ENCODE measurements around the gene UTP14C. TPM values are rescaled to one million over a fixed set of nuclear protein-coding genes. Genes with fewer than 3 reads are reported as not detected.

The UTP14C gene
- total RNA-seq, 2 donors from 2014 or later, result 20.7 to 22.0 TPM

DNA sequence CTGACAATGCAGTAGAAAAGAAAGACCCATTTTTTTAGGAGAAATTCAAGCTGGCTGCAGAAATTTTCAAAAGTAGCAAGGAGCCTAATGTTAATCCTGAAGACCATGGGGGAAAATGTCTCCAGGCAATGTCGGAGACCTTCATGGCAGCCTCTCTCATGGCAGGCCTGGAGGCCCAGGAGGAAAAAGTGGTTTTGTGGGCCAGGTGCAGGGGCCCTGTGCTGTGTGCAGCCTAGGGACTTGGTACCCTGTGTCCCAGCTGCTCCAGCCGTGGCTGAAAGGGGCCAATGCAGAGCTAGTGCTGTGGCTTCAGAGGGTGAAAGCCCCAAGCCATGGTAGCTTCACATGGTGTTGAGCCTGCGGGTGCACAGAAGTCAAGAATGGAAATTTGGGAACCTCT is 8.2 kb upstream of the UTP14C start:
- H3K36me3 Mint-ChIP-seq (ENCODE audit: low read depth), result peaks cover 58% of the 10 kb centered on the region
- WGBS, 2 experiments (ENCODE audit: insufficient coverage in 1 of 2, insufficient read length in 1 of 2), result 90 to 94% methylated on average over 2 to 3 of the region's 3 CpGs
- no peak overlapping the region for H3K27ac ChIP-seq (ENCODE audit: low read depth, low read length)

DNA sequence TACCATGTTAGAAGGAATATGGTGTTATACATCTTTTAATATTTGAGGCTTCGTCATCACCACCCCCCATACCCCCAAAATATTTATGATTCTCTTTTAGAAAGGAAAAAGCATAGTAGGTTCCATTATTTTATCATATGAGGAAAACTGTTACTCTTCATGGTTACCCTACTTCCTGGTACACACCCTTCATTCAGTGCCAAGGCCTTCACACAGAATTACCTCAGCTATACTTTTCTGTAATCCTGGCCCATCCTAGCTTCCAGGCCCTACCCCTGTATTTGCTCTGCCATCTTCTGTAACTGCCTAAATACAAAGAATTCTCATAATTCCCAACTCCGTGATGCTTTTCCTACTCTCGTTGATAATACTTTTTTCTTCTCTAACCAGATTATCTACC is 4.3 kb upstream of the UTP14C start:
- Histone ChIP-seq H3K27me3 (ENCODE audit: control insufficient read depth, insufficient read depth, low read length, poor library complexity, severe bottlenecking) (no peaks in the 10 kb centered on the region), H3K36me3 (ENCODE audit: control insufficient read depth, insufficient read depth, low read length) (peaks cover 70% of the 10 kb centered on the region), H3K9ac (ENCODE audit: extremely low read depth, low read length, poor library complexity, severe bottlenecking) (no peak overlapping the region), H3K27ac (ENCODE audit: low read depth, low read length) (no peak overlapping the region), H3K4me3 (ENCODE audit: low read length) (no peak overlapping the region), H3K9me3 (ENCODE audit: control insufficient read depth, low read length) (peaks cover 37% of the 10 kb centered on the region), H3K4me1 (ENCODE audit: control insufficient read depth, insufficient read depth, low read length) (no peaks in the 10 kb centered on the region)
- WGBS, 2 experiments (ENCODE audit: insufficient coverage in 1 of 2, insufficient read length in 1 of 2), result 98 to 100% methylated on average over 2 of the region's 3 CpGs
- no peaks in the 10 kb centered on the region for H3K27me3 Mint-ChIP-seq (ENCODE audit: insufficient read depth)
- no peak overlapping the region for H3K4me3 Mint-ChIP-seq
- peaks cover 81% of the 10 kb centered on the region for H3K36me3 Mint-ChIP-seq (ENCODE audit: low read depth)
- TF ChIP-seq, protein P1, sequence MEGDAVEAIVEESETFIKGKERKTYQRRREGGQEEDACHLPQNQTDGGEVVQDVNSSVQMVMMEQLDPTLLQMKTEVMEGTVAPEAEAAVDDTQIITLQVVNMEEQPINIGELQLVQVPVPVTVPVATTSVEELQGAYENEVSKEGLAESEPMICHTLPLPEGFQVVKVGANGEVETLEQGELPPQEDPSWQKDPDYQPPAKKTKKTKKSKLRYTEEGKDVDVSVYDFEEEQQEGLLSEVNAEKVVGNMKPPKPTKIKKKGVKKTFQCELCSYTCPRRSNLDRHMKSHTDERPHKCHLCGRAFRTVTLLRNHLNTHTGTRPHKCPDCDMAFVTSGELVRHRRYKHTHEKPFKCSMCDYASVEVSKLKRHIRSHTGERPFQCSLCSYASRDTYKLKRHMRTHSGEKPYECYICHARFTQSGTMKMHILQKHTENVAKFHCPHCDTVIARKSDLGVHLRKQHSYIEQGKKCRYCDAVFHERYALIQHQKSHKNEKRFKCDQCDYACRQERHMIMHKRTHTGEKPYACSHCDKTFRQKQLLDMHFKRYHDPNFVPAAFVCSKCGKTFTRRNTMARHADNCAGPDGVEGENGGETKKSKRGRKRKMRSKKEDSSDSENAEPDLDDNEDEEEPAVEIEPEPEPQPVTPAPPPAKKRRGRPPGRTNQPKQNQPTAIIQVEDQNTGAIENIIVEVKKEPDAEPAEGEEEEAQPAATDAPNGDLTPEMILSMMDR (conservative IDR thresholded peaks at IDR 0.05), result no peak
- H3K9me3 Mint-ChIP-seq, result peaks cover 23% of the 10 kb centered on the region
- H3K4me1 Mint-ChIP-seq, result no peaks in the 10 kb centered on the region
- DNase-seq, result no peak
- H3K27ac Mint-ChIP-seq, result no peak overlapping the region

More for the DNA sequence above, 8.2 kb upstream of the UTP14C start:
- Mint-ChIP-seq H3K27ac (no peak overlapping the region), H3K27me3 (ENCODE audit: insufficient read depth) (peaks cover under 1% of the 10 kb centered on the region), H3K4me3 (no peak overlapping the region), H3K4me1 (no peaks in the 10 kb centered on the region), H3K9me3 (peaks cover 23% of the 10 kb centered on the region)
- no peak overlapping the region for H3K4me3 ChIP-seq (ENCODE audit: low read length)
- peaks cover 27% of the 10 kb centered on the region for H3K9me3 ChIP-seq (ENCODE audit: control insufficient read depth, low read length)
- DNase-seq, result no peak
- no peak overlapping the region for H3K9ac ChIP-seq (ENCODE audit: extremely low read depth, low read length, poor library complexity, severe bottlenecking)
- no peaks in the 10 kb centered on the region for H3K27me3 ChIP-seq (ENCODE audit: control insufficient read depth, insufficient read depth, low read length, poor library complexity, severe bottlenecking)
- peaks cover 45% of the 10 kb centered on the region for H3K36me3 ChIP-seq (ENCODE audit: control insufficient read depth, insufficient read depth, low read length)
- TF ChIP-seq, protein P1 (conservative IDR thresholded peaks at IDR 0.05), result no peak
- no peaks in the 10 kb centered on the region for H3K4me1 ChIP-seq (ENCODE audit: control insufficient read depth, insufficient read depth, low read length)

DNA sequence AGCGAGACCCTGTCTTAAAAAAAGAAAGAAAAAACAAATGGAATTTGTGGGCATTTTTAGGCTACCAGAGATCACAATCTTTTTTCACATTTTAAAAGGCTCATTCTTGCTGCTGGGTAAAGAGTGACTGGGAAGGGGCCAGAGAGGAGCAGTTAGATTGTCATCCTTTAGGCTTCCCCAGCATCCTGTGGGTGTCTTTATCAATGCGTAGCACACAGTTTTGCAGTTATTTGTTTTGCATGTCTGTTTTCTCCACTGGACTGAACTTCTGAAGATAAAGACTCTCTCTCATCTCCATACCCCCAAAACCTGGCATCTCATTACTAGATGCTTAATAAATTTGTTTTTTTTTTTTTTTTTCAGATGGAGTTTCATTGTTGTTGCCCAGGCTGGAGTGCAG is 2.1 kb upstream of the UTP14C start:
- Mint-ChIP-seq H3K4me3 (no peak overlapping the region), H3K27me3 (ENCODE audit: insufficient read depth) (no peaks in the 10 kb centered on the region), H3K9me3 (peaks cover 18% of the 10 kb centered on the region), H3K4me1 (no peaks in the 10 kb centered on the region), H3K27ac (no peak overlapping the region), H3K36me3 (ENCODE audit: low read depth) (peaks cover 81% of the 10 kb centered on the region)
- Histone ChIP-seq H3K27ac (ENCODE audit: low read depth, low read length) (no peak overlapping the region), H3K36me3 (ENCODE audit: control insufficient read depth, insufficient read depth, low read length) (peaks cover 83% of the 10 kb centered on the region), H3K9me3 (ENCODE audit: control insufficient read depth, low read length) (peaks cover 44% of the 10 kb centered on the region), H3K4me3 (ENCODE audit: low read length) (no peak overlapping the region), H3K27me3 (ENCODE audit: control insufficient read depth, insufficient read depth, low read length, poor library complexity, severe bottlenecking) (no peaks in the 10 kb centered on the region), H3K4me1 (ENCODE audit: control insufficient read depth, insufficient read depth, low read length) (no peaks in the 10 kb centered on the region), H3K9ac (ENCODE audit: extremely low read depth, low read length, poor library complexity, severe bottlenecking) (no peak overlapping the region)
- DNase-seq, result no peak
- TF ChIP-seq, protein P1 (conservative IDR thresholded peaks at IDR 0.05), result no peak
- 91 to 100% methylated on average over 2 of the region's 2 CpGs for WGBS, 2 experiments (ENCODE audit: insufficient coverage in 1 of 2, insufficient read length in 1 of 2)
